Chondrocyte (in vitro differentiated cells): Measurements from ENCODE around the gene SF3B4. TPM values are rescaled to one million over a fixed set of nuclear protein-coding genes. Genes with fewer than 3 reads are reported as not detected.

Experiments
- DNase-seq: peaks from one replicate; pipeline ENCODE4 v3.0.0; 2021; ENCODE audit warnings: mixed read lengths, low spot score
- H3K27ac Mint-ChIP-seq: one replicate; pipeline ENCODE4 v1.8.0; 2021; ENCODE audit warnings: mild to moderate bottlenecking, moderate library complexity, mixed read lengths; ENCODE audit not compliant: unreplicated experiment
- H3K27me3 Mint-ChIP-seq: 2 replicates; pipeline ENCODE4 v1.8.0; 2021; ENCODE audit warnings: low read depth, mixed read lengths
- H3K36me3 Mint-ChIP-seq: 2 replicates; pipeline ENCODE4 v1.8.0; 2021; ENCODE audit warnings: low read depth, mixed read lengths
- H3K4me1 Mint-ChIP-seq: 2 replicates; pipeline ENCODE4 v1.8.0; 2021; ENCODE audit warnings: low read depth, mild to moderate bottlenecking, mixed read lengths
- H3K4me3 Mint-ChIP-seq: one replicate; pipeline ENCODE4 v1.8.0; 2021; ENCODE audit warnings: mild to moderate bottlenecking, moderate library complexity, mixed read lengths; ENCODE audit not compliant: unreplicated experiment
- H3K9me3 Mint-ChIP-seq: 2 replicates; pipeline ENCODE4 v1.8.0; 2021; ENCODE audit warnings: low read depth, mixed read lengths
- long read RNA-seq: library from polyadenylated mRNA; stranded (forward); transcript quantifications from one replicate; pipeline ENCODE4 v2.0.0, GENCODE V29; 2021
- total RNA-seq: library from RNA; stranded (reverse); gene quantifications from 3 replicates; pipeline ENCODE4 v1.2.1, GENCODE V29; 2021
- TF ChIP-seq, protein P1 (sequence below): fragments of 200-600 bp; sonication (generic); IDR thresholded peaks from 2 replicates; pipeline ENCODE4 v1.5.0; 2021; ENCODE audit warnings: antibody characterized with exemption, mild to moderate bottlenecking, moderate library complexity

Gene SF3B4, protein sequence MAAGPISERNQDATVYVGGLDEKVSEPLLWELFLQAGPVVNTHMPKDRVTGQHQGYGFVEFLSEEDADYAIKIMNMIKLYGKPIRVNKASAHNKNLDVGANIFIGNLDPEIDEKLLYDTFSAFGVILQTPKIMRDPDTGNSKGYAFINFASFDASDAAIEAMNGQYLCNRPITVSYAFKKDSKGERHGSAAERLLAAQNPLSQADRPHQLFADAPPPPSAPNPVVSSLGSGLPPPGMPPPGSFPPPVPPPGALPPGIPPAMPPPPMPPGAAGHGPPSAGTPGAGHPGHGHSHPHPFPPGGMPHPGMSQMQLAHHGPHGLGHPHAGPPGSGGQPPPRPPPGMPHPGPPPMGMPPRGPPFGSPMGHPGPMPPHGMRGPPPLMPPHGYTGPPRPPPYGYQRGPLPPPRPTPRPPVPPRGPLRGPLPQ
- total RNA-seq: 54.7 to 63.9 TPM (median 58.2 TPM) in 3 replicates
- long read RNA-seq, transcript SF3B4-201 (6 exons, 2,085 nt): major isoform, 91 of 94 reads
- long read RNA-seq, partial matches to known transcripts: 3 of 94 reads
- long read RNA-seq, other reads (novel, unspliced or antisense): 0 of 94 reads

DNA sequence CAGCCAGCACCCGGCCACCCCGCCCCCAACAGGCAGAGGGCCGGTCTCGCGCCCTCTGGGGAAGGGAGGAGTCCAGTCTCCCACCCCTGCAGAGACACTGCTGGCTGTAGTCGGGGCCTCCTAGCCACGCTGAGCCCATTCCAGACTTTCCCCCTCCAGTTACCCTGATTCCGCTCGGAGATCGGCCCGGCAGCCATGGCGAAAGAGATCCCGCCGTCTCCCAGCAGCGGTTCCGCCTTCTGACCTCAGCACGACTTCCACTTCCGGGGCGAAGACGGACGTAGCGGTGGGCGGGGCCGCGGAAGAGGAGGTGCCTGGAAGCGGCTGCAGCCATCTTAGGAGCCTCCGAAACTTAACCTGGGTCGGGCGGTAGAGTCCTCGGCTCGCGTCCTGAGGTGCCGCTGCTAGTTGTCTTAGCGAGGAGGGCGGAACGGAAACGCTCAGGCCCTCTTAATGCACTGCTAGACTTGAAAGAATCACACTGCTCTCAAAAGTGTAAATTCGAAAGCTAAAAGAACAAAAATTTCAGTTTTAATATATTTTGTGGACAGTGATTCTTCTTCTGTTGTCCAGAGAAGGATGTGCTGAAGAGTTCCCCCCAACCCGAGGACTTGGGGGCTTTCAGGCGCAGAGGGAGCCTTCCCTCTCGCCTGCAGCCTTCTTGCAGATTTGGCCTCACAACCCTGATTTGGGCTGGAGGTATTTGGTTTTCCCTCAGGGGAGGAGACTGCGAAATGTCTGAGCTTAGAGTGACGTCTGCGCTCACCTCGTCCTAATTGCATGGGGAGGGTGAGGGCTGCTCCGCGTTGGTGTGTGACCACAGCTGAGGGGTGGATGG, at the start of gene SF3B4:
Gene SF3B4, minus strand, starts transcription at position 241 of the 838 bp plus-strand sequence. Its CDS starts 44 bp downstream, at position 197.
- no peaks in the 10 kb centered on the region for H3K27me3 Mint-ChIP-seq
- H3K4me3 Mint-ChIP-seq: peak within 1 kb of the TSS; percentile 99
- no peaks in the 10 kb centered on the region for H3K9me3 Mint-ChIP-seq
- peaks cover 44% of the 10 kb centered on the region for H3K36me3 Mint-ChIP-seq
- peak within 1 kb of the TSS; percentile 98 for H3K27ac Mint-ChIP-seq
- TF ChIP-seq, protein P1, sequence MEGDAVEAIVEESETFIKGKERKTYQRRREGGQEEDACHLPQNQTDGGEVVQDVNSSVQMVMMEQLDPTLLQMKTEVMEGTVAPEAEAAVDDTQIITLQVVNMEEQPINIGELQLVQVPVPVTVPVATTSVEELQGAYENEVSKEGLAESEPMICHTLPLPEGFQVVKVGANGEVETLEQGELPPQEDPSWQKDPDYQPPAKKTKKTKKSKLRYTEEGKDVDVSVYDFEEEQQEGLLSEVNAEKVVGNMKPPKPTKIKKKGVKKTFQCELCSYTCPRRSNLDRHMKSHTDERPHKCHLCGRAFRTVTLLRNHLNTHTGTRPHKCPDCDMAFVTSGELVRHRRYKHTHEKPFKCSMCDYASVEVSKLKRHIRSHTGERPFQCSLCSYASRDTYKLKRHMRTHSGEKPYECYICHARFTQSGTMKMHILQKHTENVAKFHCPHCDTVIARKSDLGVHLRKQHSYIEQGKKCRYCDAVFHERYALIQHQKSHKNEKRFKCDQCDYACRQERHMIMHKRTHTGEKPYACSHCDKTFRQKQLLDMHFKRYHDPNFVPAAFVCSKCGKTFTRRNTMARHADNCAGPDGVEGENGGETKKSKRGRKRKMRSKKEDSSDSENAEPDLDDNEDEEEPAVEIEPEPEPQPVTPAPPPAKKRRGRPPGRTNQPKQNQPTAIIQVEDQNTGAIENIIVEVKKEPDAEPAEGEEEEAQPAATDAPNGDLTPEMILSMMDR: peak; percentile 29
- DNase-seq: peak; percentile 98
- peaks cover 51% of the 10 kb centered on the region for H3K4me1 Mint-ChIP-seq

DNA sequence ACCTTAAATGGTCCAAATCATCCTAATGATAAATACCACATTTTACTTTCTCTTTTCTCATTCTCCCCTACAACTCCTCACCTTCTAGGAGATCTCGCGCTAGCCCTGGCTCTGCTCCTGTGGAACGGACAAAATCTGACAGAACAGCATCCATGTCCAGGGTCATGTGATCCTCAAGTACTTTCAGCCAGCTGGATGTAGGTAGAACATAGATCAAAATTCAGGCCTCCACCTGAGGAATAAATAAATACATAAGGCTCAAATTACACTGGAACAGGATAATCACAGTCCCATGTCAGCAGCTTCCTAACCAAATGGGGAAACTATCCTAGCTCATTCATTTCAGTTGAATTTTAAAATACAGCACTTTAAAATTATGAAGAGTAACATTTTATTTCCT, 49.7 kb upstream of the SF3B4 start:
- Mint-ChIP-seq H3K4me3 (no peak overlapping the region), H3K9me3 (no peaks in the 10 kb centered on the region), H3K27ac (no peak overlapping the region), H3K27me3 (no peaks in the 10 kb centered on the region), H3K36me3 (peaks cover 21% of the 10 kb centered on the region), H3K4me1 (peaks cover 29% of the 10 kb centered on the region)
- DNase-seq: no peak
- TF ChIP-seq, protein P1: no peak

DNA sequence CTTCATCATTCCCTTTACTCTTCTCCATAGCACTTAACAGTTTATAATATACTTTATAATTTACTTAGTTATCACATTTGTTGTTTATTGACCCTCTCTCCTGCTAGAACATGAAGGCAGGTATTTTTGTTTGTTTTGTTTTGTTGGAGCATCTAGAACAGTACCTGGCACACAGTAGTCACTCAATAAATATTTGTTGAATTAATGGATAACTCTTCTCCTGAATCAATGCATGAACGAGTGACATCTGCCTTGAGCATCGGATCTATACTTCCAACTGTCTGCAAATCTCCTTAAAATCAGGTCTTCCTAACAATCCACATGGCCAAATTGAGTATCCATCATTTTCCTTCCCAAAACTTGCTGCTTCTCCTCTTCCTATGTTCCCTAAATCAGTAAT, 44.9 kb upstream of the SF3B4 start:
- DNase-seq: no peak
- peaks cover 34% of the 10 kb centered on the region for H3K36me3 Mint-ChIP-seq
- no peak overlapping the region for H3K4me3 Mint-ChIP-seq
- TF ChIP-seq, protein P1: no peak
- no peaks in the 10 kb centered on the region for H3K27me3 Mint-ChIP-seq
- H3K27ac Mint-ChIP-seq: no peak overlapping the region
- no peaks in the 10 kb centered on the region for H3K4me1 Mint-ChIP-seq
- no peaks in the 10 kb centered on the region for H3K9me3 Mint-ChIP-seq

DNA sequence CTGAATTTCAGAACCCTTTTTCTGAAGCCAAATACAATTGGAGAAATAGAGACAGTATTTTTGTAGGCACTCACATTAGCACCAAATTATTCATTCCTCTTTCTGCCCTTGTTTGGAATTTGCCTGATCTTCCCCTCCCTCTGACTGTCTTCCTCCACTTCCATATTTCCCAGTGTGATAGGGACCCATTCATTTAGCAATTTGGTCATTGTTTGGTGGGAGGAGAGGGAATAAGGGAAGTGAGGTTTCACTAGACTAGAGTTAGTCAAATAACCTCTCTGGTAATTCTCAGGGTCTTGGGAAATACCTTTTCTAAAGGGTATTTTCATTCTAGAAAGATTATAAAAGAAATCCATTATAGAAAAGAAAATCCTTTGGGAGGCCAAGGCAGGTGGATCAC, 40.0 kb upstream of the SF3B4 start:
- TF ChIP-seq, protein P1: no peak
- Mint-ChIP-seq H3K4me1 (peaks cover 5% of the 10 kb centered on the region), H3K4me3 (no peak overlapping the region), H3K9me3 (no peaks in the 10 kb centered on the region), H3K27ac (no peak overlapping the region), H3K36me3 (peaks cover 30% of the 10 kb centered on the region), H3K27me3 (no peaks in the 10 kb centered on the region)
- no peak for DNase-seq

DNA sequence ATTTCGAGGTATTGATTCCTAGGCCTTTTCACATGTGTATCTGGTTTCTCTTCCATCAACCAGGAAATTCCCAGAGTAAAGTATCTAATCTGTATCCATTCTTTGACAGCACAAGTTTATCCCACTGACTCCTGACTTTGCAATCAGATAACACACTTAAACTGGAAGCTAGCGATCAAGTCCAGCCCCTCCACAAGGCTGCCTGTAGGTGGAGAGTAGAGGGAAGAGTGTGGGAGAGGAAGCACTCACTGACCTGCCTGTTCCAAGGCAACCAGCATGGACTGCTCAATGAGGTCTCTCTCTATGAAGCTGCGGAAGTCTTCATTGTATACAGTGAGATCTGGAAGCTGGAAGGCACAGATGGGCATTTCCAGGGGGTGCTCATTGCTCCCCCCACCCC, 39.4 kb upstream of the SF3B4 start:
- H3K36me3 Mint-ChIP-seq: peaks cover 26% of the 10 kb centered on the region
- TF ChIP-seq, protein P1: no peak
- no peaks in the 10 kb centered on the region for H3K9me3 Mint-ChIP-seq
- H3K27ac Mint-ChIP-seq: no peak overlapping the region
- H3K27me3 Mint-ChIP-seq: no peaks in the 10 kb centered on the region
- peaks cover 11% of the 10 kb centered on the region for H3K4me1 Mint-ChIP-seq
- no peak overlapping the region for H3K4me3 Mint-ChIP-seq
- no peak for DNase-seq
